CD8-positive, alpha-beta memory T cell (primary cell): Measurements from ENCODE around the gene FYCO1. TPM values are rescaled to one million over a fixed set of nuclear protein-coding genes. Genes with fewer than 3 reads are reported as not detected.

ENCODE experiments used
- CTCF ChIA-PET: fragments of 350-600 bp; sonication (Branson Sonifier 250); formaldehyde crosslinking; loops from one replicate; lab custom pipeline; 2021; ENCODE audit warnings: antibody characterized with exemption; lab: Charles Lee
- POLR2A ChIA-PET: fragments of 350-600 bp; sonication (Branson Sonifier 250); formaldehyde crosslinking; loops from one replicate; lab custom pipeline; 2021; ENCODE audit warnings: antibody characterized with exemption; lab: Charles Lee
- DNase-seq, 5 donors: peaks; one replicate each; pipeline versions ENCODE4 v3.0.0 to v3.0.0-alpha.2; 2020 to 2022; ENCODE audit warnings: mixed read lengths in 1 of 5
- H3K27ac ChIP-seq: one replicate; pipeline ENCODE4 v1.7.0; 2013; ENCODE audit warnings: low read depth, mild to moderate bottlenecking, low read length, moderate library complexity
- H3K27me3 ChIP-seq: 2 replicates; pipeline ENCODE4 v1.7.0; 2013; ENCODE audit warnings: low read length, mild to moderate bottlenecking; ENCODE audit not compliant: insufficient read depth, poor library complexity, severe bottlenecking
- H3K36me3 ChIP-seq: 2 replicates; pipeline ENCODE4 v1.7.0; 2013; ENCODE audit warnings: mild to moderate bottlenecking, low read length, moderate library complexity; ENCODE audit not compliant: insufficient read depth
- H3K4me1 ChIP-seq: 2 replicates; pipeline ENCODE4 v1.7.0; 2013; ENCODE audit warnings: mild to moderate bottlenecking, low read length, moderate library complexity; ENCODE audit not compliant: insufficient read depth
- H3K4me3 ChIP-seq: 2 replicates; pipeline ENCODE4 v1.7.0; 2013; ENCODE audit warnings: mild to moderate bottlenecking, low read length
- H3K9me3 ChIP-seq: 2 replicates; pipeline ENCODE4 v1.7.0; 2013; ENCODE audit warnings: mild to moderate bottlenecking, low read length
- H3K27ac Mint-ChIP-seq, 8 donors: one replicate each; pipeline ENCODE4 v1.8.0; 2020 to 2021; ENCODE audit warnings: mixed read lengths in 8 of 8, mild to moderate bottlenecking in 6 of 8, inconsistent platforms in 3 of 8, moderate library complexity in 3 of 8
- H3K27me3 Mint-ChIP-seq, 2 donors: one replicate each; pipeline ENCODE4 v1.8.0; 2020 to 2021; ENCODE audit warnings: mixed read lengths in 2 of 2, mild to moderate bottlenecking in 1 of 2, moderate library complexity in 1 of 2
- H3K36me3 Mint-ChIP-seq, 3 donors: one replicate each; pipeline ENCODE4 v1.8.0; 2020 to 2021; ENCODE audit warnings: mixed read lengths in 3 of 3, inconsistent platforms in 1 of 3, mild to moderate bottlenecking in 1 of 3
- H3K4me1 Mint-ChIP-seq, 3 donors: one replicate each; pipeline ENCODE4 v1.8.0; 2020 to 2021; ENCODE audit warnings: mixed read lengths in 3 of 3, inconsistent platforms in 1 of 3, mild to moderate bottlenecking in 1 of 3
- H3K4me3 Mint-ChIP-seq, 7 donors: one replicate each; pipeline ENCODE4 v1.8.0; 2020 to 2021; ENCODE audit warnings: mixed read lengths in 7 of 7, mild to moderate bottlenecking in 6 of 7, moderate library complexity in 4 of 7, inconsistent platforms in 2 of 7
- H3K9me3 Mint-ChIP-seq, 5 donors: one replicate each; pipeline ENCODE4 v1.8.0; 2020 to 2022; ENCODE audit warnings: mixed read lengths in 5 of 5, mild to moderate bottlenecking in 3 of 5, moderate library complexity in 2 of 5, inconsistent platforms in 1 of 5
- polyA plus RNA-seq: library from polyadenylated mRNA; unstranded; fragments of 300-500 nt; fragmentation: Illumina TruSeq; gene quantifications from one replicate; pipeline ENCODE4 v1.2.3, GENCODE V29; 2021
- total RNA-seq, 2 experiments: library from RNA; stranded (reverse); gene quantifications; one replicate each; pipeline ENCODE4 v1.2.3, GENCODE V29; 2021

The FYCO1 gene
- total and polyA plus RNA-seq, 3 experiments from 2014 or later, result 11.0 to 13.7 (median 13.4) TPM

DNA sequence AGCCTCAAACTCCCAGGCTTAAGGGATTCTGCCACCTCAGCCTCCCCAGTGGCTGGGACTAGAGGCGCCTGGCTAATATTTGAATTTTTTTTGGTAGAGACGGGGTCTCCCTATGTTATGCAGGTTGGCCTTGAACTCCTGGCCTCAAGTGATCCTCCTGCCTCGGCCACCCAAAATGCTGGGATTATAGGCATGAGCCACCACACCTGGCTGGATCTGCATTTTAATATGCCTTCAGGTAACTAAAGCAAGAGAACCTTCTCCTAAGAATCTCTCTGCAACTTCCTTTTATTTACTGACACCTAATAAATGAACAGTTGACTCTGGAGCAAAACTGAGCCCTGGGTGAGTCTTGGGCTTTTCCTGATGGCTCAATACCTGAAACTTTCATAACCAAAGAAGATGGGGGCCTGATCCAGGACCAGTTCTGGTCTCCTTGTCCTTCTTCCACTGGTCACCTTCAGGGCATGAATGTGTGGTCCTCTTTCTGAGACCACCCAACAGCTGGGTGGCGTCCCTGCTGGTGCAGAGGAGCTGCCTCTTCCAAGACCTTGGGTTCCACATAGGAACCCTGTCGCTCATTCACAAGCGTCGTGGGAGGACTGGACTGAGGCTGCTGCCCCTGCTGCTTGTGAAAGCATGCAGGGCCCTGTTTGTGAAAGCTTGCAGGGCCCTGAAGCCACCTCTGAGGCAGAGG lies 81.1 kb downstream of the FYCO1 start:
- Mint-ChIP-seq H3K27me3 (peaks cover 0 to 3% of the 10 kb centered on the region in 2 donors), H3K4me1 (peaks cover 36 to 94% (median 55%) of the 10 kb centered on the region in 3 donors), H3K27ac (peak overlapping the region in 7 of 8 donors; percentile 70 to 94 (median 81)), H3K36me3 (peaks cover 0 to 45% (median 18%) of the 10 kb centered on the region in 3 donors), H3K4me3 (peak overlapping the region in 4 of 7 donors; percentile 56 to 94 (median 81)), H3K9me3 (no peaks in the 10 kb centered on the region)
- CTCF ChIA-PET, result interaction anchor here (1.0 to 1.4 kb wide), 2 partner anchors 39 to 164 kb away, joined by 3 read pairs; no protein-coding TSS in a partner anchor
- peak overlapping the region; percentile 10 for H3K4me3 ChIP-seq
- H3K4me1 ChIP-seq, result peaks cover 22% of the 10 kb centered on the region
- no peaks in the 10 kb centered on the region for H3K9me3 ChIP-seq
- H3K27me3 ChIP-seq, result no peaks in the 10 kb centered on the region
- POLR2A ChIA-PET, result interaction anchor here (1.3 kb wide), 1 partner anchor 24 kb away, joined by 4 read pairs; no protein-coding TSS in a partner anchor
- H3K27ac ChIP-seq, result no peak overlapping the region
- DNase-seq, result no peak
- H3K36me3 ChIP-seq, result no peaks in the 10 kb centered on the region

DNA sequence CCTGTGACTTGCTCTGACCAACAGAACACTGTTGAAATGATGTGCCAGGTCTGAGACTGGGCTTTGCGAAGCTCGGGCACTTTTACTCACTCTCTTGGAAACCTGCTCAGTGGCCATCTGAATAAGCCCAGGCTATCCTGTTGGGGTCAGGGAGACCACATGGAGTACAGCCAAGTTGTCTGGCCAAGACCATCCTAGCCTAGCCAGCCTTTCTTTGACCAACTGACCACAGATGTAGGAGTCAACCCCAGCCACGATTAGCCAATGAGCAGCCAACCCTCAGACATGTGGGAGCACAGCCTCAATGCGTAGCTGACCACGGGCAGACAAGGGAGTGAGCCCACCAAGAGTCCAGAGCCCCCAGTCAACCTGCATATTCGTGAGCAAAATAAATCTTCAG lies 83.2 kb downstream of the FYCO1 start:
- H3K27me3 Mint-ChIP-seq, result peaks cover 0 to 5% of the 10 kb centered on the region in 2 donors
- CTCF ChIA-PET, result interaction anchor here (0.6 kb wide), 1 partner anchor 154 kb away, joined by 3 read pairs; no protein-coding TSS in a partner anchor
- Histone ChIP-seq H3K36me3 (no peaks in the 10 kb centered on the region), H3K9me3 (no peaks in the 10 kb centered on the region), H3K4me1 (peaks cover 38% of the 10 kb centered on the region), H3K27me3 (no peaks in the 10 kb centered on the region), H3K4me3 (no peak overlapping the region), H3K27ac (no peak overlapping the region)
- H3K4me1 Mint-ChIP-seq, result peaks cover 51 to 95% (median 71%) of the 10 kb centered on the region in 3 donors
- peaks cover 0 to 26% (median 18%) of the 10 kb centered on the region in 3 donors for H3K36me3 Mint-ChIP-seq
- DNase-seq, result no peak
- POLR2A ChIA-PET, result interaction anchor here (0.6 to 1.2 kb wide), 2 partner anchors 9 to 310 kb away, joined by 3 to 5 read pairs; no protein-coding TSS in a partner anchor
- H3K9me3 Mint-ChIP-seq, result no peaks in the 10 kb centered on the region
- H3K27ac Mint-ChIP-seq, result peak overlapping the region in 3 of 8 donors; percentile 17 to 88 (median 64)
- H3K4me3 Mint-ChIP-seq, result peak overlapping the region in 1 of 7 donors; percentile 72

DNA sequence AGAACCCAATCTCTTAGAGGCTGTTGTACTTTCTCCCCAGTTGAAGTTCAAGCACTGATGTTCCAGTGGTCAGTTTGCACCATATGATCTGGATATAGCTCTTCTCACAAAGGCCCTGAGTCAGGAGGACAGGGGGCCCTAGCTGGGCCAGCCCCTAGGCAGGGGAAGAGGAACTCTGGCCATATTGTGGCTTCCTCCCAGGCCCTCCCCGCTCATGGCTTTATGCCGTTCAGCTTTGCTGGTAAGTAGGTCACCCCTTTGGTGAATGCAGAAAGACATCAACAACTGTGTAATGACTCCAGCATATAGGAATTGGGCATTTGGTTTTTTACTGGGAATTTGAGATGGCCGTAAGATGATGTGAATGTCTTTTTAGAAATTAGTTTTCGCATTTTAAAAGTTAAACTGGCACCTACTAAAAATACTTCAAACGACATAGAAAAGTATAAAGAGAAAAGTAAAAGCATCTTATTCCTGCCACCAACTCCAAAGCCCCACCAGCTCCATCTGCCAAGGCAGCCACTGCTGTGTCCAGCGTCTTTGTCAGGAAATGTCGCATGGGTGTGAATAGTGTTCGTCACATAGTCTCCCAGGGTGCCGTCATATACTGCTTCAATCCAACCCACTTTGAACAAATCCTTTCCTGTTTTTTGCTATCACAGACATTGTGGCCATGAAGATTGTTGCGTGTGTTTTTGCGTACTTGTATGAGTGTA lies 84.0 kb downstream of the FYCO1 start:
- Mint-ChIP-seq H3K27ac (peak overlapping the region in 5 of 8 donors; percentile 17 to 88 (median 45)), H3K9me3 (no peaks in the 10 kb centered on the region), H3K27me3 (peaks cover 0 to 4% of the 10 kb centered on the region in 2 donors), H3K4me3 (peak overlapping the region in 3 of 7 donors; percentile 27 to 72 (median 30)), H3K36me3 (peaks cover 0 to 20% (median 18%) of the 10 kb centered on the region in 3 donors), H3K4me1 (peaks cover 52 to 94% (median 70%) of the 10 kb centered on the region in 3 donors)
- no peak for DNase-seq
- peaks cover 40% of the 10 kb centered on the region for H3K4me1 ChIP-seq
- no peaks in the 10 kb centered on the region for H3K27me3 ChIP-seq
- POLR2A ChIA-PET, result interaction anchor here (0.5 kb wide), 1 partner anchor 495 kb away, joined by 3 read pairs; the partner anchor contains the start of genes CCR5AS and CCRL2
- H3K4me3 ChIP-seq, result no peak overlapping the region
- CTCF ChIA-PET, result interaction anchor here (0.7 to 1.3 kb wide), 2 partner anchors 18 to 70 kb away, joined by 3 read pairs; partner anchors contain the start of gene LZTFL1
- H3K27ac ChIP-seq, result no peak overlapping the region
- H3K9me3 ChIP-seq, result no peaks in the 10 kb centered on the region
- H3K36me3 ChIP-seq, result no peaks in the 10 kb centered on the region

DNA sequence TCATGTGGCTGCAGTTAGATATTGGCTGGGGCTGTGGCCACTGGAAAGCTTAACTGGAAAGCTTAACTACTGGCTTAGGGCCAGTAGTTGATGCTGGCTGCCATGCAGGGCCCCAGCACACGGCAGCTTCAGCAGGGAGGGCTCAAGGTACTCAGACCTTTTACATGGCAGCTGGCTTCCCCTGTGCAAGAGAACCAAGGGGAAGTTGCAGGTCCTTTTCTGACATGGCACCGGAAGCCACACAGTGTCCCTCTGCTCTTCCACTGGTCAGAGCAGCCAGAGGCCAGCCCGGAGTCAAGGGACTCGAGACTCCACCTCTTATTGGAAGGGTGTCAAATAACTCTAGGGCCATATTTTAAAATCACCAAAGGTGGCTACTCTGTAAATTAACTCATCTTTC lies 84.7 kb downstream of the FYCO1 start:
- Mint-ChIP-seq H3K36me3 (peaks cover 2 to 23% (median 18%) of the 10 kb centered on the region in 3 donors), H3K27me3 (peaks cover 0 to 4% of the 10 kb centered on the region in 2 donors), H3K4me3 (peak overlapping the region in 2 of 7 donors; percentile 12 to 40), H3K9me3 (no peaks in the 10 kb centered on the region), H3K4me1 (peaks cover 46 to 92% (median 64%) of the 10 kb centered on the region in 3 donors), H3K27ac (peak overlapping the region in 3 of 8 donors; percentile 42 to 88 (median 55))
- H3K36me3 ChIP-seq, result no peaks in the 10 kb centered on the region
- H3K9me3 ChIP-seq, result no peaks in the 10 kb centered on the region
- H3K4me3 ChIP-seq, result no peak overlapping the region
- no peaks in the 10 kb centered on the region for H3K27me3 ChIP-seq
- POLR2A ChIA-PET, result interaction anchor here (1.1 kb wide), 1 partner anchor 105 kb away, joined by 3 read pairs; no protein-coding TSS in a partner anchor
- CTCF ChIA-PET, result interaction anchor here (0.7 to 1.3 kb wide), 2 partner anchors 18 to 69 kb away, joined by 3 read pairs; partner anchors contain the start of gene LZTFL1
- H3K4me1 ChIP-seq, result peaks cover 32% of the 10 kb centered on the region
- DNase-seq, result no peak
- no peak overlapping the region for H3K27ac ChIP-seq

DNA sequence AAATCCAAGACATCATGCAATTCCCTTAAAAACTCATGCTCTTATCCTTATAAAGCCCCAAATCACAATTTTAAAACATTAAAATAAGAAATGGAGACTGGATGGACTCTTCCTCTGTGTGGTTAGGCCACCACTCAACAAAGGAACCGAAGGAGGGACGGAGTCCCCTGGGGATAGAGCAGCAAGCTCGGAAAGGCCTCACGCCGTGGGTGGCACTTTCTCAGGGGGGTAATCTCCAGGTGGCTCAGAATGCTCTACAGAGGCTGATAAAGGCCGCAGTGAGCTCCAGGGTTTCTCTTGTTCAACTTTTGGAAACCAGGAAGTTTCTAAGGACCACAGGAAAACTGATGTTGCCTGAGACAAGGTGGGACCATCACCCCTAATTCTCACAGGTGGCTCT lies 86.1 kb downstream of the FYCO1 start:
- H3K9me3 Mint-ChIP-seq, result no peaks in the 10 kb centered on the region
- Histone ChIP-seq H3K27me3 (no peaks in the 10 kb centered on the region), H3K27ac (no peak overlapping the region), H3K36me3 (no peaks in the 10 kb centered on the region), H3K4me3 (no peak overlapping the region), H3K9me3 (no peaks in the 10 kb centered on the region), H3K4me1 (peaks cover 19% of the 10 kb centered on the region)
- ChIA-PET POLR2A (interaction anchor here (1.0 to 2.0 kb wide), 2 partner anchors 17 to 20 kb away, joined by 3 to 6 read pairs; no protein-coding TSS in a partner anchor), CTCF (interaction anchor here (2.3 kb wide), 1 partner anchor 11 kb away, joined by 5 read pairs; no protein-coding TSS in a partner anchor)
- peaks cover 39 to 90% (median 59%) of the 10 kb centered on the region in 3 donors for H3K4me1 Mint-ChIP-seq
- H3K4me3 Mint-ChIP-seq, result peak overlapping the region in 3 of 7 donors; percentile 9 to 61 (median 40)
- H3K27ac Mint-ChIP-seq, result peak overlapping the region in 3 of 8 donors; percentile 29 to 79 (median 73)
- no peak for DNase-seq
- H3K27me3 Mint-ChIP-seq, result peaks cover 0 to 4% of the 10 kb centered on the region in 2 donors
- peaks cover 10 to 35% (median 27%) of the 10 kb centered on the region in 3 donors for H3K36me3 Mint-ChIP-seq

DNA sequence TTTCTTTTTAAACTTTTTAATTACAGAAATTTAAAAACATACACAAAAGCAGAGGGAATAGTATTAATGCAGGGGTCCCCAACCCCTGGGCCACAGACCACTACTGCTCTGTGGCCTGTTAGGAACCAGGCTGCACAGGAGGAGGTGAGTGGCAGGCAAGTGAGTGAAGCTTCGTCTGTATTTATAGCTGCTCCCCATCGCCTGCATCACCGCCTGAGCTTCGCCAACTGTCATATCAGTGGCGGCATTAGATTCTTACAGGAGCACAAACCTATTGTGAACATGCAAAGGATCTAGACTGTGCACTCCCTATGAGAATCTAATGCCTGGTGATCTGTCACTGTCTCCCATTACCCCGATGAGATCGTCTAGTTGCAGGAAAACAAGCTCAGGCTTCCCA lies 86.9 kb downstream of the FYCO1 start:
- ChIA-PET CTCF (interaction anchor here (1.0 to 2.3 kb wide), 4 partner anchors 12 to 25 kb away, joined by 3 to 11 read pairs (median 4); no protein-coding TSS in a partner anchor), POLR2A (interaction anchor here (0.6 to 2.0 kb wide), 6 partner anchors 9 to 559 kb away, joined by 3 to 7 read pairs (median 4); no protein-coding TSS in a partner anchor)
- H3K9me3 Mint-ChIP-seq, result no peaks in the 10 kb centered on the region
- peaks cover 10 to 40% (median 27%) of the 10 kb centered on the region in 3 donors for H3K36me3 Mint-ChIP-seq
- Histone ChIP-seq H3K27ac (no peak overlapping the region), H3K4me3 (no peak overlapping the region), H3K36me3 (no peaks in the 10 kb centered on the region), H3K9me3 (no peaks in the 10 kb centered on the region), H3K4me1 (peaks cover 18% of the 10 kb centered on the region), H3K27me3 (no peaks in the 10 kb centered on the region)
- peak overlapping the region in 2 of 8 donors; percentile 61 to 80 for H3K27ac Mint-ChIP-seq
- peaks cover 0 to 4% of the 10 kb centered on the region in 2 donors for H3K27me3 Mint-ChIP-seq
- DNase-seq, result no peak
- peak overlapping the region in 5 of 7 donors; percentile 8 to 64 (median 57) for H3K4me3 Mint-ChIP-seq
- peaks cover 39 to 86% (median 58%) of the 10 kb centered on the region in 3 donors for H3K4me1 Mint-ChIP-seq
